Calu3 (cell line): ENCODE data around the gene IL13. TPM values are rescaled to one million over a fixed set of nuclear protein-coding genes. Genes with fewer than 3 reads are reported as not detected.

Experiments
- BruUV-seq: library from RNA; stranded (reverse); fragments of 400-500 nt; replicated peaks from 2 replicates; lab custom pipeline; 2021; lab: Mats Ljungman, UMichigan
- CTCF ChIA-PET: fragments of 300-600 bp; sonication (Branson Sonifier 250); formaldehyde crosslinking; loops from one replicate; lab custom pipeline; 2022; ENCODE audit warnings: antibody characterized with exemption; lab: Charles Lee
- DNase-seq: peaks from one replicate; pipeline ENCODE4 v3.0.0; 2022
- H3K27ac Mint-ChIP-seq: one replicate; pipeline ENCODE4 v1.8.0; 2022; ENCODE audit warnings: mixed read lengths; ENCODE audit not compliant: unreplicated experiment
- H3K27me3 Mint-ChIP-seq: one replicate; pipeline ENCODE4 v1.8.0; 2022; ENCODE audit warnings: mixed read lengths; ENCODE audit not compliant: unreplicated experiment
- H3K36me3 Mint-ChIP-seq: one replicate; pipeline ENCODE4 v1.8.0; 2022; ENCODE audit warnings: mild to moderate bottlenecking, moderate library complexity, mixed read lengths; ENCODE audit not compliant: insufficient read depth, unreplicated experiment
- H3K4me1 Mint-ChIP-seq: one replicate; pipeline ENCODE4 v1.8.0; 2022; ENCODE audit warnings: mild to moderate bottlenecking, low read depth, mixed read lengths; ENCODE audit not compliant: unreplicated experiment
- H3K4me3 Mint-ChIP-seq: one replicate; pipeline ENCODE4 v1.8.0; 2022; ENCODE audit warnings: mild to moderate bottlenecking, low read depth, moderate library complexity, mixed read lengths; ENCODE audit not compliant: unreplicated experiment
- H3K9me3 Mint-ChIP-seq: one replicate; pipeline ENCODE4 v1.8.0; 2022; ENCODE audit warnings: low read depth, mixed read lengths; ENCODE audit not compliant: unreplicated experiment
- intact Hi-C: fragments of 100-400 bp; cut with micrococcal nuclease; formaldehyde crosslinking; loops from one replicate; pipeline ENCODE4 v1.10.0; 2022; ENCODE audit not compliant: unreplicated experiment
- total RNA-seq: library from RNA; stranded (reverse); gene quantifications from 2 replicates; pipeline ENCODE4 v1.2.3, GENCODE V29; 2022
- TF ChIP-seq, protein P1 (sequence below): fragments of 200-600 bp; IDR thresholded peaks from one replicate; pipeline ENCODE4 v1.8.0; 2022; ENCODE audit warnings: antibody characterized with exemption; ENCODE audit not compliant: unreplicated experiment

Gene IL13
- total RNA-seq, 1 experiment from 2014 or later = not detected

DNA sequence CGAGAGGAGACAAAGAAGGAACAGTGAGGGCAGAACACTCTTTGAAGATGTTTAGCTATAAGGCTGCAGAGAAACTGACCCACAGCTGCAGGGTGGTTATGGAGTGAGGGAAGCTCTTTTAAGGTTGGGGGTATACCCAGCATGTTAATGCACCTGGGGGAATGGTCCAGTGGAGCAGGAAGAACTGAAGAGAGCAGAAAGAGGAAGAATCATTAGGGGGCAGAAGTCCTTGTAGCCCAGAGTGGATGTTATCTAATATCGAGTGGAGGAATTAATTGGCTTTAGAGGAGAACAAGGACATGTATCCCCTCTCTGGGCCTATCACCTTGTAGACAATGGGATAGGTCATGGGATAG lies 23.5 kb downstream of the IL13 start:
- Mint-ChIP-seq H3K4me3 (no peak overlapping the region), H3K4me1 (peaks cover 15% of the 10 kb centered on the region), H3K27me3 (no peaks in the 10 kb centered on the region), H3K9me3 (no peaks in the 10 kb centered on the region), H3K36me3 (no peaks in the 10 kb centered on the region), H3K27ac (no peak overlapping the region)
- BruUV-seq = no TSS peak
- CTCF ChIA-PET = no interaction called here
- no peak for DNase-seq
- TF ChIP-seq, protein P1, sequence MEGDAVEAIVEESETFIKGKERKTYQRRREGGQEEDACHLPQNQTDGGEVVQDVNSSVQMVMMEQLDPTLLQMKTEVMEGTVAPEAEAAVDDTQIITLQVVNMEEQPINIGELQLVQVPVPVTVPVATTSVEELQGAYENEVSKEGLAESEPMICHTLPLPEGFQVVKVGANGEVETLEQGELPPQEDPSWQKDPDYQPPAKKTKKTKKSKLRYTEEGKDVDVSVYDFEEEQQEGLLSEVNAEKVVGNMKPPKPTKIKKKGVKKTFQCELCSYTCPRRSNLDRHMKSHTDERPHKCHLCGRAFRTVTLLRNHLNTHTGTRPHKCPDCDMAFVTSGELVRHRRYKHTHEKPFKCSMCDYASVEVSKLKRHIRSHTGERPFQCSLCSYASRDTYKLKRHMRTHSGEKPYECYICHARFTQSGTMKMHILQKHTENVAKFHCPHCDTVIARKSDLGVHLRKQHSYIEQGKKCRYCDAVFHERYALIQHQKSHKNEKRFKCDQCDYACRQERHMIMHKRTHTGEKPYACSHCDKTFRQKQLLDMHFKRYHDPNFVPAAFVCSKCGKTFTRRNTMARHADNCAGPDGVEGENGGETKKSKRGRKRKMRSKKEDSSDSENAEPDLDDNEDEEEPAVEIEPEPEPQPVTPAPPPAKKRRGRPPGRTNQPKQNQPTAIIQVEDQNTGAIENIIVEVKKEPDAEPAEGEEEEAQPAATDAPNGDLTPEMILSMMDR = no peak
- intact Hi-C loops = no loop called here

DNA sequence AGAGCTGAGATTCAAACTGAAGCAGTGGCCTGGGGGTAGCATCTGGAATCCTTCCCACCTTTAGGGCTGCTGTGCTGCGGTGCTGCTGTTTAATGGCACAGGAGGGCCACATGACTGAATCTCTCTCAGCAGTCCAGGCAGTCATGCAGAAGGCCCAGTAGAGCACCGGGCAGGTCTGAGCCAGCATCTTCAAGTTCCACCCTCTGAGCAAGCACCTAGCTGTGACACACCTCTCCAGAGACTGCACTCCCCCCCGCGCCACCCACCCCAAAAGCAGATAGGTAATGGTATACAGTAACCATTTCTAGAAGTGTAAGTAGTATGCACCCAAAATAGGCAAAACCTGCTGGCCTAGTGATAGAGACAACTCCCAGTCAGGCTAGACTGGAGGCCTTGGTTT lies 24.0 kb downstream of the IL13 start:
- intact Hi-C loops = no loop called here
- Mint-ChIP-seq H3K4me1 (peaks cover 9% of the 10 kb centered on the region), H3K9me3 (no peaks in the 10 kb centered on the region), H3K4me3 (no peak overlapping the region), H3K36me3 (no peaks in the 10 kb centered on the region), H3K27me3 (no peaks in the 10 kb centered on the region), H3K27ac (no peak overlapping the region)
- CTCF ChIA-PET = no interaction called here
- TF ChIP-seq, protein P1 = no peak
- no TSS peak for BruUV-seq
- DNase-seq = no peak

DNA sequence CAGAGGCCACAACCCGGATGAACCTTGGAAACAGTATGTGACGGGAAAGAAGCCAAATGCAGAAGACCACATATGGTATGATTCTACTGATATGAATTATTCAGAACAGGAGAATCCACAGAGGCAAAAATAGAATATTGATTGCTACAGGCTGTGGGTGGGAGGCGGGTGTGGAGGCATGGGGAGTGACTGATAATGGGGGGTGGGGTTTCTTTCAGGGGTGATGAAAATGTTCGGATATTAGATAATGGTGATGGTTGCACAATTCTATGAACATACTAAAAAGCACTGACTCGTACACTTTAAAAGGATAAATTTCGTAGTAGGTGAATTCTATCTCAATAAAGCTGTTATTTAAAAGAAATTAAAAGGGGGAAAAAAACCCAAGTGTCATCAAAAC lies 26.5 kb downstream of the IL13 start:
- H3K9me3 Mint-ChIP-seq = no peaks in the 10 kb centered on the region
- intact Hi-C loops = no loop called here
- TF ChIP-seq, protein P1 = no peak
- H3K4me1 Mint-ChIP-seq = no peaks in the 10 kb centered on the region
- no TSS peak for BruUV-seq
- H3K27me3 Mint-ChIP-seq = no peaks in the 10 kb centered on the region
- no peaks in the 10 kb centered on the region for H3K36me3 Mint-ChIP-seq
- CTCF ChIA-PET = no interaction called here
- H3K4me3 Mint-ChIP-seq = no peak overlapping the region
- no peak for DNase-seq
- H3K27ac Mint-ChIP-seq = no peak overlapping the region

DNA sequence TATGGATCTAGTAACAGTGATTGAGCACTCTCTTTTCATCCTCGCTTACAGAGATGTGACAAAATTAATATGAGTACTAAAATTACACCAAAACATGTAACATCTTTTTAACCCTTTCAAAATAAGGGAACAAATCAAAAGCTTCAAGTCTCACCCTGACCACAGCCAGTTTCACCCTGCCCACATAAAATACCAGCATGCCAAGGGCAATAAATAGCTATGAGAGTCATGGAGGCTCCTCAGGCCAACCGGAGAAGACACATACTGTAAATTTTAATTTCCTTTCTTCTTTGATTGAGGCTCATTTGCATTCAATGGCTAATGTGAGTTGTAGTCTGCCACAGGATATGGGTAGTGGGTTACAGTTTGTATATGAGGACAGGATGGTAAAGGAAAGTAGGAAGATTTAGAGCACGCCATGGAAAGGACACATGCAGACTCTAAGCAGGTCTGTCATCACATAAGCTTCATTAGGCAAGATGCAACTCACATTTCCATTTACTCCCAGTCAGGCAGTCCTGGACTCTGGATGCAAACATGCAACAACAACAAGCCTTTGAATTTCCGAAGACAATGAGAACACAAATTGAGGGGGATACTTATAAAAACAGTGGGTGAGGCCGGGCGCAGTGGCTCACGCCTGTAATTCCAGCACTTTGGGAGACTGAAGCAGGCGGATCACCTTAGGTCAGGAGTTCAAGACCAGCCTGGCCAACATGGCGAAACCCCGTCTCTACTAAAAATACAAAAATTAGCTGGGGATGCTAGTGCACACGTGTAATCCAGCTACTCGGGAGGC lies 27.1 kb downstream of the IL13 start:
- H3K4me3 Mint-ChIP-seq = no peak overlapping the region
- H3K27me3 Mint-ChIP-seq = no peaks in the 10 kb centered on the region
- no peak for DNase-seq
- no peaks in the 10 kb centered on the region for H3K36me3 Mint-ChIP-seq
- no TSS peak for BruUV-seq
- no peaks in the 10 kb centered on the region for H3K9me3 Mint-ChIP-seq
- no peaks in the 10 kb centered on the region for H3K4me1 Mint-ChIP-seq
- no peak overlapping the region for H3K27ac Mint-ChIP-seq
- intact Hi-C loops = no loop called here
- CTCF ChIA-PET = no interaction called here
- TF ChIP-seq, protein P1 = no peak
